Activated T-helper 1 cell treated with anti-CD3 and anti-CD28 coated beads, Interleukin-12 subunit alpha, Interleukin-12 subunit beta, Interleukin-2, Interleukin-4 antibody, amounts not matched to agents 30 ng/mL and 10 ng/mL and 1 ng/mL, durations not matched to agents 14 hours and 24 hours and 36 hours (primary cell): Measurements from ENCODE around the gene PRCP. TPM values are rescaled to one million over a fixed set of nuclear protein-coding genes. Genes with fewer than 3 reads are reported as not detected.
"Not testable (repeated sequence)": the region's sequence is repeated elsewhere in the genome, so short reads cannot be mapped to it uniquely, and the experiment has no call there.

Experiments used
- DNase-seq: peaks from one replicate; pipeline ENCODE4 v3.0.0; 2021; ENCODE audit warnings: low spot score
- H3K27ac Mint-ChIP-seq: one replicate; pipeline ENCODE4 v1.8.0; 2021; ENCODE audit warnings: mild to moderate bottlenecking, mixed read lengths
- H3K27me3 Mint-ChIP-seq: one replicate; pipeline ENCODE4 v1.8.0; 2022; ENCODE audit warnings: mild to moderate bottlenecking, moderate library complexity, mixed read lengths; ENCODE audit not compliant: insufficient read depth
- H3K36me3 Mint-ChIP-seq: one replicate; pipeline ENCODE4 v1.8.0; 2021; ENCODE audit warnings: low read depth, mixed read lengths
- H3K4me1 Mint-ChIP-seq: one replicate; pipeline ENCODE4 v1.8.0; 2021; ENCODE audit warnings: low read depth, mixed read lengths
- H3K4me3 Mint-ChIP-seq: one replicate; pipeline ENCODE4 v1.8.0; 2021; ENCODE audit warnings: mild to moderate bottlenecking, moderate library complexity, mixed read lengths
- H3K9me3 Mint-ChIP-seq: one replicate; pipeline ENCODE4 v1.8.0; 2021; ENCODE audit warnings: mixed read lengths
- intact Hi-C: fragments of 100-400 bp; cut with micrococcal nuclease; formaldehyde crosslinking; loops from one replicate; pipeline ENCODE4 v1.15.1; 2024
- total RNA-seq: library from RNA; stranded (reverse); gene quantifications from 2 replicates; pipeline ENCODE4 v1.2.3, GENCODE V29; 2022

The PRCP gene
- total RNA-seq, 1 donor from 2014 or later: 24.0 TPM

- H3K4me3 Mint-ChIP-seq: no peak overlapping the region
- H3K27ac Mint-ChIP-seq: no peak overlapping the region
- no peaks in the 10 kb centered on the region for H3K27me3 Mint-ChIP-seq
- intact Hi-C loops: no loop called here
- no peaks in the 10 kb centered on the region for H3K9me3 Mint-ChIP-seq
- H3K4me1 Mint-ChIP-seq: peaks cover 6% of the 10 kb centered on the region
- no peak for DNase-seq
- peaks cover 2% of the 10 kb centered on the region for H3K36me3 Mint-ChIP-seq
Observed at GRCh38 chr11:82858556-82859091, 41.6 kb downstream of the PRCP start.

- no peak overlapping the region for H3K27ac Mint-ChIP-seq
- H3K4me1 Mint-ChIP-seq: peaks cover under 1% of the 10 kb centered on the region
- no peak overlapping the region for H3K4me3 Mint-ChIP-seq
- no peak for DNase-seq
- H3K9me3 Mint-ChIP-seq: no peaks in the 10 kb centered on the region
- H3K36me3 Mint-ChIP-seq: peaks cover 2% of the 10 kb centered on the region
- intact Hi-C loops: no loop called here
- no peaks in the 10 kb centered on the region for H3K27me3 Mint-ChIP-seq
Observed at GRCh38 chr11:82858133-82858532, 42.1 kb downstream of the PRCP start.

- intact Hi-C loops: no loop called here
- H3K27ac Mint-ChIP-seq: no peak overlapping the region
- H3K9me3 Mint-ChIP-seq: no peaks in the 10 kb centered on the region
- H3K4me1 Mint-ChIP-seq: no peaks in the 10 kb centered on the region
- no peaks in the 10 kb centered on the region for H3K27me3 Mint-ChIP-seq
- DNase-seq: no peak
- H3K4me3 Mint-ChIP-seq: no peak overlapping the region
- peaks cover 2% of the 10 kb centered on the region for H3K36me3 Mint-ChIP-seq
Observed at GRCh38 chr11:82857145-82857544, 43.1 kb downstream of the PRCP start.

- H3K4me1 Mint-ChIP-seq: no peaks in the 10 kb centered on the region
- H3K4me3 Mint-ChIP-seq: no peak overlapping the region
- H3K27ac Mint-ChIP-seq: no peak overlapping the region
- no peaks in the 10 kb centered on the region for H3K27me3 Mint-ChIP-seq
- intact Hi-C loops: no loop called here
- DNase-seq: no peak
- H3K9me3 Mint-ChIP-seq: no peaks in the 10 kb centered on the region
- H3K36me3 Mint-ChIP-seq: peaks cover 2% of the 10 kb centered on the region
Observed at GRCh38 chr11:82855616-82856015, 44.6 kb downstream of the PRCP start.

GRCh38 chr11:82854916-82855315, 45.3 kb downstream of the PRCP start:
- H3K36me3 Mint-ChIP-seq, H3K9me3 Mint-ChIP-seq, H3K27ac Mint-ChIP-seq, H3K27me3 Mint-ChIP-seq, DNase-seq, H3K4me3 Mint-ChIP-seq, H3K4me1 Mint-ChIP-seq, intact Hi-C loops: not testable (repeated sequence)

- no peaks in the 10 kb centered on the region for H3K9me3 Mint-ChIP-seq
- H3K27ac Mint-ChIP-seq: no peak overlapping the region
- no peaks in the 10 kb centered on the region for H3K4me1 Mint-ChIP-seq
- intact Hi-C loops: no loop called here
- H3K36me3 Mint-ChIP-seq: peaks cover 4% of the 10 kb centered on the region
- no peak for DNase-seq
- H3K27me3 Mint-ChIP-seq: no peaks in the 10 kb centered on the region
- H3K4me3 Mint-ChIP-seq: no peak overlapping the region
Observed at GRCh38 chr11:82854242-82854641, 46.0 kb downstream of the PRCP start.

- no peak for DNase-seq
- intact Hi-C loops: no loop called here
- Mint-ChIP-seq H3K9me3 (no peaks in the 10 kb centered on the region), H3K27me3 (no peaks in the 10 kb centered on the region), H3K4me1 (no peaks in the 10 kb centered on the region), H3K36me3 (peaks cover 4% of the 10 kb centered on the region), H3K4me3 (no peak overlapping the region), H3K27ac (no peak overlapping the region)
Observed at GRCh38 chr11:82848829-82849228, 51.4 kb downstream of the PRCP start.

GRCh38 chr11:82845356-82846353, 54.6 kb downstream of the PRCP start:
- intact Hi-C loops: no loop called here
- H3K36me3 Mint-ChIP-seq: peaks cover 4% of the 10 kb centered on the region
- H3K27ac Mint-ChIP-seq: no peak overlapping the region
- H3K4me1 Mint-ChIP-seq: no peaks in the 10 kb centered on the region
- no peak overlapping the region for H3K4me3 Mint-ChIP-seq
- no peaks in the 10 kb centered on the region for H3K9me3 Mint-ChIP-seq
- no peak for DNase-seq
- no peaks in the 10 kb centered on the region for H3K27me3 Mint-ChIP-seq

- no peaks in the 10 kb centered on the region for H3K4me1 Mint-ChIP-seq
- intact Hi-C loops: no loop called here
Observed at GRCh38 chr11:82843057-82843795, 57.0 kb downstream of the PRCP start.

GRCh38 chr11:82842019-82842418, 58.2 kb downstream of the PRCP start:
- H3K36me3 Mint-ChIP-seq: peaks cover 5% of the 10 kb centered on the region
- no peak overlapping the region for H3K4me3 Mint-ChIP-seq
- no peak overlapping the region for H3K27ac Mint-ChIP-seq
- no peaks in the 10 kb centered on the region for H3K9me3 Mint-ChIP-seq
- intact Hi-C loops: no loop called here
- no peaks in the 10 kb centered on the region for H3K27me3 Mint-ChIP-seq
- H3K4me1 Mint-ChIP-seq: no peaks in the 10 kb centered on the region
- DNase-seq: no peak

More at GRCh38 chr11:82843057-82843795, 57.0 kb downstream of the PRCP start:
- Mint-ChIP-seq H3K9me3 (no peaks in the 10 kb centered on the region), H3K36me3 (peaks cover 7% of the 10 kb centered on the region), H3K27ac (no peak overlapping the region), H3K27me3 (no peaks in the 10 kb centered on the region), H3K4me3 (no peak overlapping the region)
- no peak for DNase-seq

GRCh38 chr11:82837650-82838049, 62.6 kb downstream of the PRCP start:
- no peak for DNase-seq
- no peak overlapping the region for H3K27ac Mint-ChIP-seq
- no peaks in the 10 kb centered on the region for H3K9me3 Mint-ChIP-seq
- H3K27me3 Mint-ChIP-seq: no peaks in the 10 kb centered on the region
- intact Hi-C loops: no loop called here
- H3K4me3 Mint-ChIP-seq: no peak overlapping the region
- H3K36me3 Mint-ChIP-seq: peaks cover 8% of the 10 kb centered on the region
- H3K4me1 Mint-ChIP-seq: no peaks in the 10 kb centered on the region

GRCh38 chr11:82832983-82833382, 67.2 kb downstream of the PRCP start:
- DNase-seq: no peak
- H3K9me3 Mint-ChIP-seq: no peaks in the 10 kb centered on the region

GRCh38 chr11:82831364-82831763, 68.9 kb downstream of the PRCP start:
- no peak overlapping the region for H3K4me3 Mint-ChIP-seq
- no peaks in the 10 kb centered on the region for H3K9me3 Mint-ChIP-seq
- H3K4me1 Mint-ChIP-seq: no peaks in the 10 kb centered on the region
- H3K36me3 Mint-ChIP-seq: peaks cover 2% of the 10 kb centered on the region
- no peak overlapping the region for H3K27ac Mint-ChIP-seq
- DNase-seq: no peak
- no peaks in the 10 kb centered on the region for H3K27me3 Mint-ChIP-seq
- intact Hi-C loops: no loop called here

More at GRCh38 chr11:82832983-82833382, 67.2 kb downstream of the PRCP start:
- Mint-ChIP-seq H3K27me3 (no peaks in the 10 kb centered on the region), H3K36me3 (peaks cover 3% of the 10 kb centered on the region), H3K4me3 (no peak overlapping the region), H3K4me1 (no peaks in the 10 kb centered on the region), H3K27ac (no peak overlapping the region)
- intact Hi-C loops: no loop called here
